Psoas muscle (tissue), 8 donors: ENCODE measurements around the gene PIAS1. TPM values are rescaled to one million over a fixed set of nuclear protein-coding genes. Genes with fewer than 3 reads are reported as not detected.
A peak's percentile ranks its signal among the peaks of the same experiment; 100 is the strongest.

Source experiments
- ATAC-seq, 4 donors: fragments of 200-7000 bp; cut with Tn5 transposase; one replicate each; pipeline ENCODE4 v1.9.1; 2020; ENCODE audit warnings: moderate library complexity in 3 of 4, mild to moderate bottlenecking in 2 of 4
- DNase-seq, 2 donors: peaks; one replicate each; pipeline ENCODE4 v3.0.0-alpha.2; 2020
- H3K27ac ChIP-seq: fragments of 200-600 bp; one replicate; pipeline ENCODE4 v1.8.0; 2022
- H3K27me3 ChIP-seq, 3 donors: fragments of 200-600 bp in 1 of 3; one replicate each; pipeline versions ENCODE4 v1.6.1 to v1.8.0; 2013 to 2022; ENCODE audit warnings: low read length in 2 of 3, mild to moderate bottlenecking in 2 of 3, moderate library complexity in 1 of 3; ENCODE audit not compliant: insufficient read depth in 3 of 3
- H3K36me3 ChIP-seq, 2 donors: fragments of 200-600 bp in 1 of 2; one replicate each; pipeline versions ENCODE4 v1.6.1 to v1.8.0; 2013 to 2022; ENCODE audit warnings: low read depth in 1 of 2, mild to moderate bottlenecking in 1 of 2, moderate library complexity in 1 of 2; ENCODE audit not compliant: insufficient read depth in 1 of 2
- H3K4me1 ChIP-seq: fragments of 200-600 bp; one replicate; pipeline ENCODE4 v1.8.0; 2022
- H3K4me3 ChIP-seq: fragments of 200-600 bp; one replicate; pipeline ENCODE4 v1.8.0; 2022; ENCODE audit warnings: mild to moderate bottlenecking
- H3K9me3 ChIP-seq: fragments of 200-600 bp; one replicate; pipeline ENCODE4 v1.8.0; 2022
- CTCF ChIP-seq: fragments of 200-600 bp; IDR thresholded peaks from one replicate; pipeline ENCODE4 v1.8.0; 2022; ENCODE audit warnings: antibody characterized with exemption
- WGBS, 3 donors: extraction: QIAGEN DNeasy Blood & Tissue Kit; methylation state at CpG; one replicate each; pipeline versions ENCODE4 v1.1.6 to v1.1.7; 2013; 5-methylcytosine and 5-hydroxymethylcytosine counted together
- intact Hi-C, 2 donors: fragments of 100-400 bp; cut with DNase I; formaldehyde crosslinking; loops; one replicate each; pipeline versions ENCODE4 v1.11.0 to v1.14.2; 2022
- polyA plus RNA-seq, 3 donors: library from polyadenylated mRNA; stranded (reverse); fragments of 200-250 nt; gene quantifications; one replicate each; pipeline ENCODE4 v1.2.3, GENCODE V29; 2013
- total RNA-seq, 4 donors: library from RNA; stranded (reverse); fragmentation: NEBNext Ultra II Directional in 2 of 4; extraction: Animal tissue kit (Norgen Biotek cat#: 25700) in 2 of 4; gene quantifications; one replicate each; pipeline versions ENCODE4 v1.2.1 to v1.2.4, GENCODE V29; 2021 to 2023
- donor health status: healthy with polysubstance abuse.
- donor health status: DM: no; HTN: no; CAD: no; lungs with moderate emphysema.
- donor health status: Bipolar disorder and iron deficiency.
- donor health status: healthy.
- donor health status: DM: yes; HTN: yes; CAD: no.
- donor health status: DM: no; HTN: no; CAD: no.
- donor health status: DM: no; HTN: no; CAD: no.
- donor health status: DM: yes; HTN: yes; CAD: no.

Gene PIAS1
- total and polyA plus RNA-seq, 7 donors: 4.4 to 28.7 (median 18.2) TPM

GRCh38 chr15:68103603-68104002 lies 49.5 kb downstream of the PIAS1 start:
- WGBS, 3 donors: 97 to 99% (median 97%) methylated on average over 6 of the region's 6 CpGs
- no peak for TF ChIP-seq CTCF
- no peak for DNase-seq
- H3K4me1 ChIP-seq: peaks cover 12% of the 10 kb centered on the region
- H3K27me3 ChIP-seq: no peaks in the 10 kb centered on the region
- no peaks in the 10 kb centered on the region for H3K9me3 ChIP-seq
- H3K4me3 ChIP-seq: no peak overlapping the region
- H3K36me3 ChIP-seq: no peaks in the 10 kb centered on the region
- intact Hi-C loops: no loop called here
- ATAC-seq: no peak
- no peak overlapping the region for H3K27ac ChIP-seq

- no peak for TF ChIP-seq CTCF
- Histone ChIP-seq H3K9me3 (no peaks in the 10 kb centered on the region), H3K36me3 (no peaks in the 10 kb centered on the region), H3K4me1 (peaks cover 12% of the 10 kb centered on the region), H3K27me3 (no peaks in the 10 kb centered on the region), H3K27ac (no peak overlapping the region), H3K4me3 (no peak overlapping the region)
- WGBS, 3 donors: 25 to 40% (median 26%) methylated on average over 4 of the region's 4 CpGs
- ATAC-seq (peak in 2 of 4 donors; percentile 31 to 57), DNase-seq (no peak)
- intact Hi-C loops: no loop called here
Measured at GRCh38 chr15:68106656-68107055, 52.5 kb downstream of the PIAS1 start.

- Histone ChIP-seq H3K36me3 (no peaks in the 10 kb centered on the region), H3K27me3 (no peaks in the 10 kb centered on the region), H3K4me1 (peaks cover 12% of the 10 kb centered on the region), H3K4me3 (no peak overlapping the region), H3K9me3 (no peaks in the 10 kb centered on the region), H3K27ac (no peak overlapping the region)
- ATAC-seq (no peak), DNase-seq (no peak)
- no peak for TF ChIP-seq CTCF
- intact Hi-C loops: no loop called here
Measured at GRCh38 chr15:68107142-68107541, 53.0 kb downstream of the PIAS1 start.

- Histone ChIP-seq H3K27me3 (no peaks in the 10 kb centered on the region), H3K4me1 (peaks cover 36% of the 10 kb centered on the region), H3K9me3 (no peaks in the 10 kb centered on the region), H3K36me3 (no peaks in the 10 kb centered on the region), H3K4me3 (no peak overlapping the region), H3K27ac (no peak overlapping the region)
- no peak for TF ChIP-seq CTCF
- intact Hi-C loops: no loop called here
- DNase-seq (no peak), ATAC-seq (no peak)
- WGBS, 3 donors: 62 to 63% (median 63%) methylated on average over 3 of the region's 3 CpGs
Measured at GRCh38 chr15:68112706-68113105, 58.6 kb downstream of the PIAS1 start.

- TF ChIP-seq CTCF: no peak
- intact Hi-C loops: no loop called here
- Histone ChIP-seq H3K9me3 (no peaks in the 10 kb centered on the region), H3K4me3 (peak overlapping the region; percentile 65), H3K36me3 (no peaks in the 10 kb centered on the region), H3K4me1 (peaks cover 36% of the 10 kb centered on the region), H3K27me3 (no peaks in the 10 kb centered on the region), H3K27ac (no peak overlapping the region)
- DNase-seq (no peak), ATAC-seq (peak in 2 of 4 donors; percentile 63 to 73)
Measured at GRCh38 chr15:68113273-68113672, 59.2 kb downstream of the PIAS1 start.
